CD4-positive, alpha-beta T cell (primary cell): ENCODE data around the gene GAREM1. TPM values are rescaled to one million over a fixed set of nuclear protein-coding genes. Genes with fewer than 3 reads are reported as not detected.

Experiments
- ATAC-seq: fragments of 200-7000 bp; cut with Tn5 transposase; one replicate; pipeline ENCODE4 v1.10.0; 2022; ENCODE audit warnings: mild to moderate bottlenecking; ENCODE audit not compliant: poor library complexity
- CTCF ChIA-PET: fragments of 350-600 bp; sonication (Branson Sonifier 250); formaldehyde crosslinking; loops from one replicate; lab custom pipeline; 2021; ENCODE audit warnings: antibody characterized with exemption, inconsistent platforms; lab: Charles Lee
- POLR2A ChIA-PET: fragments of 350-600 bp; sonication (Branson Sonifier 250); formaldehyde crosslinking; loops from one replicate; lab custom pipeline; 2021; ENCODE audit warnings: antibody characterized with exemption, inconsistent platforms; lab: Charles Lee
- DNase-seq, 14 experiments: peaks; one replicate each; pipeline ENCODE4 v3.0.0-alpha.2; 2013 to 2020; ENCODE audit warnings: mixed read lengths in 2 of 14
- H3K27ac ChIP-seq, 2 donors: one replicate each; pipeline versions ENCODE4 v1.5.1 to v1.7.0; 2013; ENCODE audit warnings: low read length in 2 of 2, low read depth in 1 of 2, mild to moderate bottlenecking in 1 of 2
- H3K27me3 ChIP-seq, 2 experiments: 1 replicate in 1 of 2; 2 replicates in 1 of 2; pipeline versions ENCODE4 v1.6.1 to v1.7.0; 2013; ENCODE audit warnings: low read length in 2 of 2, control low read depth in 1 of 2, mild to moderate bottlenecking in 1 of 2, moderate library complexity in 1 of 2; ENCODE audit not compliant: insufficient read depth in 2 of 2, control insufficient read depth in 1 of 2
- H3K36me3 ChIP-seq: one replicate; pipeline ENCODE4 v1.6.1; 2013; ENCODE audit warnings: low read length, control low read depth; ENCODE audit not compliant: insufficient read depth
- H3K4me1 ChIP-seq: one replicate; pipeline ENCODE4 v1.6.1; 2013; ENCODE audit warnings: low read length, control low read depth; ENCODE audit not compliant: insufficient read depth
- H3K4me3 ChIP-seq: one replicate; pipeline ENCODE4 v1.5.1; 2013; ENCODE audit warnings: mild to moderate bottlenecking, low read length, moderate library complexity
- H3K9me3 ChIP-seq, 2 experiments: 1 replicate in 1 of 2; 2 replicates in 1 of 2; pipeline versions ENCODE4 v1.6.1 to v1.7.0; 2013; ENCODE audit warnings: low read length in 2 of 2, mild to moderate bottlenecking in 2 of 2, control low read depth in 1 of 2, moderate library complexity in 1 of 2; ENCODE audit not compliant: control insufficient read depth in 1 of 2, insufficient read depth in 1 of 2
- H3K27ac Mint-ChIP-seq: one replicate; pipeline ENCODE4 v1.8.0; 2020; ENCODE audit warnings: mixed read lengths
- H3K27me3 Mint-ChIP-seq: one replicate; pipeline ENCODE4 v1.8.0; 2021; ENCODE audit warnings: mixed read lengths
- H3K36me3 Mint-ChIP-seq: one replicate; pipeline ENCODE4 v1.8.0; 2021; ENCODE audit warnings: low read depth, mixed read lengths
- H3K4me1 Mint-ChIP-seq: one replicate; pipeline ENCODE4 v1.8.0; 2021; ENCODE audit warnings: low read depth, mixed read lengths
- H3K4me3 Mint-ChIP-seq: one replicate; pipeline ENCODE4 v1.8.0; 2020; ENCODE audit warnings: mild to moderate bottlenecking, mixed read lengths
- H3K9me3 Mint-ChIP-seq: one replicate; pipeline ENCODE4 v1.8.0; 2020; ENCODE audit warnings: mixed read lengths
- CTCF ChIP-seq: fragments of 200-600 bp; IDR thresholded peaks from one replicate; pipeline ENCODE4 v1.8.0; 2022; ENCODE audit warnings: antibody characterized with exemption, mild to moderate bottlenecking
- intact Hi-C, 2 experiments: fragments of 100-400 bp; cut with DNase I in 1 of 2; cut with micrococcal nuclease in 1 of 2; formaldehyde crosslinking; loops; one replicate each; pipeline versions ENCODE4 v1.15.1 to v1.9.0; 2023 to 2025; cut with DNase I, micrococcal nuclease
- total RNA-seq, 174 experiments: library from RNA in 2 of 174; stranded (reverse) in 2 of 174; gene quantifications; one replicate each; pipeline ENCODE4 v1.2.3 and lab custom pipeline; 2021 to 2026

GAREM1 gene
- total RNA-seq, 2 experiments from 2014 or later = 0.14 to 0.34 TPM

DNA sequence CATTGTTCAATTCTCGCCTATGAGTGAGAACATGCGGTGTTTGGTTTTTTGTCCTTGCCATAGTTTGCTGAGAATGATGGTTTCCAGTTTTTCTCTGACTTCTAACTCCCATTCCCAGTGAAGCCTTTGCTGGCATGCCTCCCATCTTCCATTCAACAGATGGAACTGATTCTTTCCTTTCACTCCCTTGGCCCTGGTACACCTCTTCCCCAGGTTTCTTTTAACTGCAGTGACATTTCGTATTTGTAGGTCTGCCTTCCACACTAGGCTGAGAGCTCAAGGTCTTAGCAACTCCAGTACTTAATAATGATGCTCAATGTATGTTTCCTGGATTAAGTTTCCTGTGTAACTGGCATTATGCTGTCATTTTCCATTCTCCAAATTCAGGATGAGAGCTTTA lies 48.5 kb downstream of the GAREM1 start:
- Histone ChIP-seq H3K27me3 (no peaks in the 10 kb centered on the region), H3K9me3 (no peaks in the 10 kb centered on the region), H3K27ac (no peak overlapping the region), H3K36me3 (no peaks in the 10 kb centered on the region), H3K4me1 (no peaks in the 10 kb centered on the region), H3K4me3 (no peak overlapping the region)
- CTCF ChIA-PET = no interaction called here
- Mint-ChIP-seq H3K4me1 (no peaks in the 10 kb centered on the region), H3K36me3 (no peaks in the 10 kb centered on the region), H3K9me3 (no peaks in the 10 kb centered on the region), H3K27ac (no peak overlapping the region), H3K27me3 (peaks cover 4% of the 10 kb centered on the region), H3K4me3 (no peak overlapping the region)
- no peak for DNase-seq
- POLR2A ChIA-PET = no interaction called here
- no peak for ATAC-seq
- intact Hi-C loops = no loop called here
- TF ChIP-seq CTCF = no peak

- Histone ChIP-seq H3K27me3 (no peaks in the 10 kb centered on the region), H3K27ac (no peak overlapping the region), H3K4me1 (no peaks in the 10 kb centered on the region), H3K4me3 (no peak overlapping the region), H3K9me3 (no peaks in the 10 kb centered on the region), H3K36me3 (no peaks in the 10 kb centered on the region)
- intact Hi-C loops = no loop called here
- H3K36me3 Mint-ChIP-seq = no peaks in the 10 kb centered on the region
- H3K9me3 Mint-ChIP-seq = no peaks in the 10 kb centered on the region
- no peaks in the 10 kb centered on the region for H3K27me3 Mint-ChIP-seq
- DNase-seq (no peak), ATAC-seq (no peak)
- no peak overlapping the region for H3K4me3 Mint-ChIP-seq
- no peak for TF ChIP-seq CTCF
- ChIA-PET POLR2A (no interaction called here), CTCF (no interaction called here)
- no peaks in the 10 kb centered on the region for H3K4me1 Mint-ChIP-seq
- no peak overlapping the region for H3K27ac Mint-ChIP-seq
Observed at GRCh38 chr18:32420084-32420750, 50.5 kb downstream of the GAREM1 start.

DNA sequence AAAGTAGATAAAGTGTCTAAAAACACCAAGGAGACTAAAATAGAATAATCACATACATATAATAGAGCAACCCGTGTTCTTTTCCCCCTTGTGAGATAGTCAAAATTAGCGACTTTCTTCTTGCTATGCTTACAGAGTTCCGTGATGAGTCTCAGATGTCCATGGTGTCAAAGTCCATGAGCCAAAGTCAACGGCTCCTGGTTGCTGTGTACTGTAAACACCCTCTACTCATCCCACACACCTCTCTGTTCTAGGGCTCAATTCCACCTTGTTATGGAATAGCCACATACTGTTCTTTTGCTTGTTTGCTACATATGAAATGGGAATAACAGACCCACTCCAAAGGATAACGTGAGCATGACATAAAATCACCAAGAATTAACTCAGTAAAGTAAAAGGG lies 52.5 kb downstream of the GAREM1 start:
- Histone ChIP-seq H3K27ac (no peak overlapping the region), H3K4me1 (no peaks in the 10 kb centered on the region), H3K36me3 (no peaks in the 10 kb centered on the region), H3K9me3 (no peaks in the 10 kb centered on the region), H3K4me3 (no peak overlapping the region), H3K27me3 (no peaks in the 10 kb centered on the region)
- ChIA-PET POLR2A (no interaction called here), CTCF (no interaction called here)
- DNase-seq (no peak), ATAC-seq (no peak)
- Mint-ChIP-seq H3K4me1 (no peaks in the 10 kb centered on the region), H3K36me3 (no peaks in the 10 kb centered on the region), H3K27me3 (peaks cover 7% of the 10 kb centered on the region), H3K4me3 (no peak overlapping the region), H3K27ac (no peak overlapping the region), H3K9me3 (no peaks in the 10 kb centered on the region)
- TF ChIP-seq CTCF = no peak
- intact Hi-C loops = no loop called here
